Glutamatergic neuron (in vitro differentiated cells): ENCODE data around the gene PIK3C2B. TPM values are rescaled to one million over a fixed set of nuclear protein-coding genes. Genes with fewer than 3 reads are reported as not detected.

Experiments used
- DNase-seq: peaks from one replicate; pipeline ENCODE4 v3.0.0; 2022
- H3K27ac Mint-ChIP-seq: one replicate; pipeline ENCODE4 v1.8.0; 2020; ENCODE audit warnings: mild to moderate bottlenecking, mixed read lengths, inconsistent platforms; ENCODE audit not compliant: unreplicated experiment
- H3K27me3 Mint-ChIP-seq: one replicate; pipeline ENCODE4 v1.8.0; 2020; ENCODE audit warnings: mild to moderate bottlenecking, moderate library complexity, mixed read lengths, inconsistent platforms; ENCODE audit not compliant: unreplicated experiment
- H3K36me3 Mint-ChIP-seq: one replicate; pipeline ENCODE4 v1.8.0; 2020; ENCODE audit warnings: mild to moderate bottlenecking, mixed read lengths, inconsistent platforms; ENCODE audit not compliant: unreplicated experiment
- H3K4me1 Mint-ChIP-seq: one replicate; pipeline ENCODE4 v1.8.0; 2020; ENCODE audit warnings: mild to moderate bottlenecking, low read depth, mixed read lengths, inconsistent platforms; ENCODE audit not compliant: unreplicated experiment
- H3K4me3 Mint-ChIP-seq: one replicate; pipeline ENCODE4 v1.8.0; 2020; ENCODE audit warnings: mild to moderate bottlenecking, mixed read lengths, inconsistent platforms; ENCODE audit not compliant: unreplicated experiment
- H3K9me3 Mint-ChIP-seq: one replicate; pipeline ENCODE4 v1.8.0; 2020; ENCODE audit warnings: mild to moderate bottlenecking, moderate library complexity, mixed read lengths, inconsistent platforms; ENCODE audit not compliant: unreplicated experiment
- CTCF ChIP-seq: fragments of 200-600 bp; sonication (generic); IDR thresholded peaks from one replicate; pipeline ENCODE4 v1.5.0; 2021; ENCODE audit not compliant: partially characterized antibody, unreplicated experiment
- total RNA-seq: library from RNA; stranded (reverse); fragmentation: NEBNext Ultra II Directional; extraction: Animal tissue kit (Norgen Biotek cat#: 25700); gene quantifications from one replicate; pipeline ENCODE4 v1.2.1, GENCODE V29; 2021; ENCODE audit not compliant: unreplicated experiment

The PIK3C2B gene
- total RNA-seq, 1 donor from 2014 or later: 156 TPM

DNA sequence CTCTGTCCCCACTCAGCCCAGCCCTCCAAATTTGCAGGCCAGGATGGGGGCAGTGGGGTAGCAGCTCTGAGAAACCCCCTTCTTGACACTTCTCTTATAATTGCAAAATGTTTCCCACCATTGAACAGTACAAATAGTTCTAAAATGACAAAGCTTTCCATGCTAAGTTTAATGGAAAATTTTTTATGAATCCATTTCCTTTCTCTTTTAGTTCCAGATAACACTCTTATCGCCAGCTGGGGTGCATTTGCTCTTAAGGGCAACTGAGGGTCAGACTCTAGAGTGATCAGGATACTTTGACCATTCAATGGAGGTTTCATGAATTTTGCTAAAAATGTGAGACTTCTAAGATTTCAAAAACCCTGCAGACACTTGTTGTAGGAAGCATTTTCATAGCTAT lies 29.9 kb downstream of the PIK3C2B start:
- peaks cover 26% of the 10 kb centered on the region for H3K36me3 Mint-ChIP-seq
- DNase-seq: no peak
- peaks cover 36% of the 10 kb centered on the region for H3K4me1 Mint-ChIP-seq
- no peak overlapping the region for H3K27ac Mint-ChIP-seq
- peaks cover 11% of the 10 kb centered on the region for H3K9me3 Mint-ChIP-seq
- peak overlapping the region; percentile 25 for H3K4me3 Mint-ChIP-seq
- TF ChIP-seq CTCF: no peak
- peaks cover 23% of the 10 kb centered on the region for H3K27me3 Mint-ChIP-seq

DNA sequence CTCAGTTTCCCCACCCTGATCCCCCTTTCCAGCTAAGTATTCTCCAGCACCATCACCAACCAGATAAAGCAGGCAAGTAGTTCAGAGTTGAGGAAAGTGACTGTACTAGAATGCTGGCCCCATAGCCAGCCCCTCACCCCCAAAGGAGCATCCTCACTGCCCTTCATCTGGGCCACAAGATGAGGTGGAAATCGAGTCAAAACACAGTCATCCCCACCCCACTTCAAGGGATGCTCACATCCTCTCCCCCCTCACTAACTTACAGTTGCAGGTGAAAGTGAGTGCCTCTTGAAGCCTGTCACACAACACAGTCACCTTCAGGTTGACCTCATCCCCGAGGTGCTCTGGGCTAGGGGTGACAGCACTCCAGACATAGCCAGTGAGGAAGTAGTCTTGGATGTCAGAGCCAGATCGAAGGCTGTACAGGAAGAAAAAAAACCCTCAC lies 30.4 kb downstream of the PIK3C2B start:
- H3K27ac Mint-ChIP-seq: no peak overlapping the region
- H3K9me3 Mint-ChIP-seq: peaks cover 11% of the 10 kb centered on the region
- H3K4me1 Mint-ChIP-seq: peaks cover 38% of the 10 kb centered on the region
- TF ChIP-seq CTCF: no peak
- peaks cover 23% of the 10 kb centered on the region for H3K27me3 Mint-ChIP-seq
- H3K36me3 Mint-ChIP-seq: peaks cover 21% of the 10 kb centered on the region
- peak overlapping the region; percentile 42 for H3K4me3 Mint-ChIP-seq
- DNase-seq: no peak

DNA sequence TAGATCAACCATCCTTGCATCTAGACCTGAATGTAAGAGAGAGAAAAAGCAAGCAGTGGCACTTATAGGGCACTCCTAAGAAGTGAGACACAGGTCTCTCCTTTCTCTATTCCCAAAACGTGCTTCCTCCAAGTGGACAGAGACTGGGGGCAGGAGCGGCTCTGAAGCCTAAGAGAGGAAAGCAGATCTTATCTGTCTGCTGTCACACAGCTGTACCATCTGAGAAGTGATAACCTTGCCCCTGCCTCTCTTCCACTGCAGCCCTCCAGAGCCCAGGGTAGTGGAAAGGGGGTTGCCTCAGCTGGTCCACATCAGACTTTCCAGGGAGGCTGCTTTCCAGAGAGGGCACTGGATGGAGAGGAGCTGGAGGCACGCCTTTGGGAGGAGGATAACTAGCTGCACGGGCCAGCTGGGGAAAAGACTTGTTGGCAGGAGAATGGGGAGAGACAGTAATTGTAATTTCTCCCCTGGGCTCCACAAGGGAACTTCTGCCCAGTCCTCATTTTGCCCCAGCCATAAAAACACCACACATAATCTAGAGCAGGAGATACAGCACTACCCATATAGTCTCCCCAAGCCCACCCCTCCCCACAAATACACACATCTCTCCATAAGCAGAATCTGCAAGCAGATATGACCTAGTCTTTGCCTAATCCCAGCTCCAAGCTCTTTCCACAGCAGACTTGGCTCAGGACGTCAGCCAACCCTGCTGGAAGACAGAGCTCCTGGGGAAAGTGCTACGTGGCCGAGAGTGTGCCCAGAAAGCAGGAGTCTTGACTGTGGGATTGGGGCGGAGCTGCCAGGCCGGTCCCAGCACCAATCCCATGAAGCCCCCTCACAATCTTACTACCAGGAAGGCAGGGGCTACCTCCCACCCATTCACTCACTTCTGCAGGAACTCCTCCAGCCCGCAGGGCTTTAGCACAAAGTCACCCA lies 31.2 kb downstream of the PIK3C2B start:
- Mint-ChIP-seq H3K4me3 (no peak overlapping the region), H3K4me1 (peaks cover 39% of the 10 kb centered on the region), H3K27me3 (peaks cover 21% of the 10 kb centered on the region), H3K36me3 (peaks cover 17% of the 10 kb centered on the region), H3K9me3 (peaks cover 11% of the 10 kb centered on the region), H3K27ac (no peak overlapping the region)
- no peak for DNase-seq
- TF ChIP-seq CTCF: no peak

- peaks cover 23% of the 10 kb centered on the region for H3K27me3 Mint-ChIP-seq
- peaks cover 17% of the 10 kb centered on the region for H3K36me3 Mint-ChIP-seq
- no peak for DNase-seq
- H3K9me3 Mint-ChIP-seq: peaks cover 13% of the 10 kb centered on the region
- H3K4me3 Mint-ChIP-seq: no peak overlapping the region
- TF ChIP-seq CTCF: no peak
- no peak overlapping the region for H3K27ac Mint-ChIP-seq
- H3K4me1 Mint-ChIP-seq: peaks cover 49% of the 10 kb centered on the region
Observed at GRCh38 chr1:204462229-204462561, 32.4 kb downstream of the PIK3C2B start.

DNA sequence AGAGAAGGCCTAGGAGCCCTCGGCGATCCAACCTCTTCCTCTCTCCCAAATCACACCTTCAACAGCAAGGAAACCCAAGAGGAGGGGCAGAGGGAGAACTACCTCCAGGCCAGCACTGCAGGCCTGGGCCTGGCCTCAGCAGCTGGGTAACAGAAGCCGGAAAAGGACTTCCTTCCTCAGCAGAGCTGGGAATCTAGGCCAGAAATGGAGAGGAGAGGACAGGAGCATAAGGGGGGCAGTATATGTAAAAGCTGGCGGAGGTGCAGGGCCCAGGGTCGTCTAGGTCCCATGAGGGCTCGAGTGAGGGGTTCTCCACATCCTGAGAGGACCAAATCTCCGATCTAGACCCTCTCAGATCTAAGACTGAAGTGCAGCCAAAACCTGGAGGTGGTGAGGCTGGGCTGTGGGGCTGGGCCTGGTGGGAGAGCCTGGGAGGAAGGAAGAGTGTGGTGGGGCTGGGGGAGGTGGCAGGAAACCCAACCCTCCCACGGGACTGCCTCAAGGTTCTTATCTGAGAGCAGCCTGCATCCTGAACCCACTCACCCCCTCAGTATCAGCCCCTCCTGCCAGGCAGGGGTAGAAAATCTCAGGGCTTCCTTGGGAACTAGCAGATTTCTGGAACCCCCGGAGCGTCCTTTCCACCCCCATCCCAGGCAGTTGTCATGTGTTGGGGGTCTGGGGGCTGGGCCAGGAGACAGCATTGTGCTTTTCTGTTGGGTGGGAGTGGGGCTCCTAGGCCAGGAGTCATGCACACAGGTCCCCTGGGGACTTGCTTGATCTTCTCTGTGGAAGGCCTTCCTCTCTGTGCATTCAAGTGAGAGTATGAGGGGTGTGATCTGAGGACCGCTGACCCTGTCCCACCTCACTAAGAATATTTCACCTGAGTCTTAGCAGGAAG lies 33.0 kb downstream of the PIK3C2B start:
- H3K9me3 Mint-ChIP-seq: peaks cover 18% of the 10 kb centered on the region
- peaks cover 50% of the 10 kb centered on the region for H3K4me1 Mint-ChIP-seq
- no peak overlapping the region for H3K4me3 Mint-ChIP-seq
- no peak for TF ChIP-seq CTCF
- peaks cover 17% of the 10 kb centered on the region for H3K36me3 Mint-ChIP-seq
- no peak overlapping the region for H3K27ac Mint-ChIP-seq
- H3K27me3 Mint-ChIP-seq: peaks cover 27% of the 10 kb centered on the region
- DNase-seq: no peak
